Stimulated activated CD8-positive, alpha-beta memory T cell treated with anti-CD3 and anti-CD28 coated beads, Interleukin-15, amount 100 ng/mL, for 1 hour (primary cell): Measurements from ENCODE around the gene MRPL42.
A peak's percentile ranks its signal among the peaks of the same experiment; 100 is the strongest.
"Not testable (repeated sequence)": the region's sequence is repeated elsewhere in the genome, so short reads cannot be mapped to it uniquely, and the experiment has no call there.

Experiments
- DNase-seq: peaks from one replicate; pipeline ENCODE4 v3.0.0-alpha.2; 2020; ENCODE audit warnings: low read depth

Gene MRPL42

DNA sequence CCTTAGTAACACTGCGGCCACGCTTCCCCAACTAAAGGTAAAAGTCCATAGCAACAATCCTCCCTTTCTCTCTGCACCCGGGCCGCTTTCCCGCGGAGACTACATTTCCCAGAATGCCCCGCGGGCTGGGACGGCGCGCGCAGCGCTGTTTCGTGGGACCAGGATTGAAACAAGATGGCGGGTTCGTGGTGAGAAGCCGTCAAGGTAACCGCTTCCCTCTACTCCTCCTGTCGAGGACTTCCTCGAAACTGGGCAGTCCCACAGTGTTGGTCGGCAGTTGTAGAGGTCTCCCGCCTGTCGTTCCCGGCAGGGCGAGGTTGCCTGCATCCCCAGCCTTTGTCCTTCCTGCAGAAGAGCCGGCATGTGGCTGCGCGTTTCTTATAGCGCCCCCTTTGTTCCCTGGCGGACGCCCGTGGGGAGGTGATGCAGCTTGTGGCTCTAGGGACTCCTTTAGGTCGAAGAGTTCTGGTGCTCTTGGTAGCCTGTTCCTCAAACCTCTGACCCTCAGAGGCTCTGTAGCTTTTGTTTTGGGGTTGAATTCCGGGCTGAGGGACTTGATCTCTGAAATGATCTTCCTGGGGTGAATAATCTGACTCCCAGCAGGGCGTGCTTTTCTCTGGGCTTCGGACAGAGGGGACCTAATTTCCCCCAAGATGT lies at the start of gene MRPL42:
Gene MRPL42, plus strand, starts transcription at position 164 of the 657 bp plus-strand sequence. CDS start 1,772 bp downstream, outside the sequence.
- DNase-seq: peak; percentile 90

DNA sequence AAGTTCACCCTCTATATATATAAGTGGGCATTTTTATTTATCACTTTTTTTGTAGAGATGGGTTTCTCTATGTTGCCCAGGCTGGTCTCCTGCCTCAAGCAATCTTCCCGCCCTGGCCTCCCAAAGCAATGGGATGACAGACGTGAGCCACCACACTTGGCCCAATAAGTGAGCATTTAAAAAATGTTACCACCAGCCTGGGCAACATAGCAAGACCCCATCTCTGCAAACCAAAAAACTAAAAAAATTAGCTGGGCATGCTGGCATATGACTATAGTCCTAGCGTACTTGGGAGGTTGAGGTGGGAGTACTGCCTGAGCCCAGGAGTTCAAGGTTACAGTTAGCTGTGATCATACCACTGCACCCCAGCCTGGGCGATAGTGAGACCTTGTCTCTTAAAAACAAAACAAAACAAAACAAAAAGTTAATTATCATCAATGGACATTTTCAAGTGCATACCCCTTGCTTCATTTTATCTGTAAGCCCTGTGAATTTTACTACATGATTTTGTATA lies 49.3 kb upstream of the MRPL42 start:
- no peak for DNase-seq

DNA sequence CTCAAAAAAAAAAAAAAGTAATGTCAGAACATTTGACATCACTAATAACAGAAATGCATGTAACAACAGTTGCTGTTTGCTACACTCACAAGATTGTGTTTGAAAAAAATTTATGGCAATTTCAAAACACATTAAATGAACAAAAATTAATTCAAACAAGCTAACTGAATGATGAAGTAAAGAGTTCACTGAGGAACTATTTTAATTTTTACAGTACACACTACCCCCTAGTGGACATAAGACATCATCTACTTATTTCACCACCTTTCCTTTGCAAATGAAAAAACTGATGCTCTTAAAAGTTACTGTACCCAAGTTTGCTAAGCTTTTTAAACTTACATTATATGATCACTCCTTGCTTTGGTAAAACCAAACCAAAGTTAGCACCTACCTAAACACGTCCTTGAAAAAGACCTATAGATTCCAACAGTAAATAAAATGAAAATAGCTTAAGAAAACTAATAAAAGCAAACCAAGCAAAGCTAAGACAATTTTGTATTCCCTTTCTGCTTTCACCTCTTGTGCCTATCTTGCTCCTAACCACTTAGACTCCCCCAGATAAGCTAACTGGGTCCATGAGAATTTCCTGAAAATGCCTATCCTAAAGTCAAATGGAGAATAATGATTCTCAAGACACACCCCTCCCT lies 47.8 kb upstream of the MRPL42 start:
- DNase-seq: no peak

DNA sequence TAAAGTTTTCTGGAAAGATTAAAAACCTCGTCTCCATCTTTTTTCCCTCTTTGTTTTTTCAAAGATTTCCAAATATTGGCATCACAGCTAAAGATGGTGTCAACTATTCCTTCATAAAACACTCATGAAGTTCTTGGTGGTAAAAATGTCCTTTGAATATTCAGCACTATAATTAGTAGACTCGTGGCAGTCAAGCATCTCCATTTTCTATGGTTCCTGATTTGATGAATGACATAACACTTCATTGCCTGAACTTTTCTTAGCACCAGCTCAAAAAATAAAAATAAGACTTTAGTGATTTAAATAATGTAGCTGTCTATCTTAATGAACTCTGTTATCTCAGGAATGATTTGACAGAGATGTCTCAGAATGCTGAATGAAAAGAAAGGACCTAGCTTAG lies 45.3 kb upstream of the MRPL42 start:
- no peak for DNase-seq

DNA sequence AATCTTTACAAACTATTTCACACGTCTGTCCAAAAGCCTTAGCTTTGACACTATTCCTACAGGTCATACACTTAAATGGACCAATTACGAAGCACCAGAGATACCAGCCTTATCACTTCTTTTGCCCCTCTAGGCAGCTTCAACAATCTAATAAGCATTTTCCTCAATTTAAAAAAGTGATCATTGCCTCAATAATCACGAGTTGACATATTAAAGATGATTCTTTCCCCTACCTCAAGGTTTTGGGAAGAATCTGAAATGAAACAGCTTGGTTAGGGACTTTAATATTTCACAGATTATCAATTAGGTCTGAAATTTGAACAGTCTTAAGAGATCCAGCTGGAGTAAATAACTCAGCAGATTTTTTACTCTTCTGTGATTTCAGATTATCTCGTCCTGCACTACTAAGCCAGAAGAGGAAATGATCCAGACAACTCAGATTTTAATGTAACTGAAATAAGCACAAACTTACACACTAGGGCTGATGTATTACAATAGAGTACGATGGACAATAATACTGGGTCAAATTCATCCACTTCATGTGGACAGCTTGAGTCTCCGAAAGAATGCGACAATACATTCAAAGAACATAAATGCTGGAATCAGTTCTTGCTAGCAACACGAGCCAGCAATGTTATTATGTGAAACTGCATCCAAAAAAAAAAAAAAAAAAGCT lies 41.4 kb upstream of the MRPL42 start:
- no peak for DNase-seq

DNA sequence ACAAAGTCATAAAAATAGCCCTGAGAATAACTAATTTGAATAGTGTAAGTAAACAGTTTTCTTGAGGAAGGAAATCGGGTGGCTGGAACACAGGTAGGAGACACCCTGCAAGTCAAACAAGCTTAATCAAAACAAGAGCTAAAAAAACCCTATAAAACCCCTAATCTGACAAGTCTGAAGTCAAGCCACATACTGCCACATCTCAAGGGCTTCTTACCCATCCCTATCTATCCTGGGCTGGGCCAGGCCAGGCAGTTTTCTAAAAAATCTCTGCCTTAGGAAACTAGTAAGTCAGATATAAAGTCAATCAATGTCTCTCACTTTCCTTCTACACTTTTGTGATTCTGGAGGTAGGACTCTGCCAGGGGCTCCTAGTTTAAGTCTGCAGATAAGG lies 40.9 kb upstream of the MRPL42 start:
- DNase-seq: no peak

DNA sequence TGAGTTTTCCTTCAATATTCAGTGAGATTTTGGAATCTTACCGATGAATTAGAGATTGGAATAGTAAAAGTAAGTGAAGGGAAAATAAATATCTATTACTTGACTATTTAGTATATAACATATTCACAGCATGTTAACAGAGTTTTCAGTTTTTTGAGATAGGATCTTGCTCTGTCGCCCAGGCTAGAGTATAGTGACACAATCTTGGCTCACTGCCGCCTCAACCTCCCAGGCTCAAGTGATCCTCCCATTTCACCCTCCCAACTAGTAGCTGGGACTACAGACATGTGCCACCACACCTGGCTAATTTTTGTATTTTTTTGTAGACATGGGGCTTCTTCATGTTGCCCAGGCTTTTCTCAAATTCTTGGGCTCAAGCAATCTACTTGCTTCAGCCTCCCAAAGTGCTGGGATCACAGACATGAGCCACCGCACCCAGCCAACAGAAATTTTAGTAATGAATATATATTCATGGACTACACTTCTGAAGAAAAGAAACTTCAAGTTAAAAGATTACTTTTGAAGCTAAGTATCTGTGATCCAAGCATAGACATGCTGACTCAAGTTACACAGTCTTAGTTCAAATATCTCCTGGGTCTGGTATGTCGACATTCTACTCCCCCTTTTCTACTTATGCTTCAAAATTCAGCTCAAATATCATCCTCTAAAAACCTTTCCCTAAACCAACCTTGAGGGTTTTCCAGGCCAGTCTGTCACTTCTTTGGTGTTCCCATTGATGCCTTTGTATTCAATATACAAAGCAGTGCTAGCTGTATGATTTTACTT lies 39.3 kb upstream of the MRPL42 start:
- DNase-seq: no peak

DNA sequence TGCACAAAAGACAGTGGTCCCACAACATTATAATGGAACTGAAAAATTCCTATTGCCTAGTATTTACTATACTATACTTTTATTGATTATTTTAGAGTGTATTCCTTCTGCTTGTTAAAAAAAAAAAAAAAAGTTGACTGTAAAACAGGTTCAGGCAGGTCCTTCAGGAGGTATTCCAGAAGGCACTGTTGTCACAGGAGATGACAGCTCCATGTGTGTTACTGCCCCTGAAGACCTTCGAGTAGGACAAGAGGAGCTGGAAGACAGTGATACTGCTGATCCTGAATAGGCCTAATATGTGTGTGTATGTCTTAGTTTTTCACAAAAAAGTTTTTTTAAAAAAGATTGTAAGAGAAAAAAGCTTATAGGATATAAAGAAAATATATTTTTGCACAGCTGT lies 37.9 kb upstream of the MRPL42 start:
- DNase-seq: no peak

DNA sequence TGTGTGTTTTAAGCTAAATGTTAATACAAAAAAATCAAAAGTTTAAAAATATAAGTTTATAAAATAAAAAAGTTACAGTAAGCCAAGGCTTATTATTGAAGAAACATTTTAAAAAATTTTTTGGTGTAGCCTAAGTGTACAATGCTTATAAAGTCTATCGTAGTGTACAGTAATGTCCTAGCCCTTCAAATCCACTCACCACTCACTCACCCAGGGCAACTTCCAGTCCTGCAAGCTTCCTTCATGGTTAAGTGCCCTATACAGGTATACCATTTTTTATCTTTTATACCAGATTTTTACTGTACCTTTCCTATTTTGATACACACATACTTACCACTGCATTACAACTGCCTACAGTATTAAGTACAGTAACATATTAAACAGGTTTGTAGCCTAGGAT lies 37.5 kb upstream of the MRPL42 start:
- no peak for DNase-seq

DNA sequence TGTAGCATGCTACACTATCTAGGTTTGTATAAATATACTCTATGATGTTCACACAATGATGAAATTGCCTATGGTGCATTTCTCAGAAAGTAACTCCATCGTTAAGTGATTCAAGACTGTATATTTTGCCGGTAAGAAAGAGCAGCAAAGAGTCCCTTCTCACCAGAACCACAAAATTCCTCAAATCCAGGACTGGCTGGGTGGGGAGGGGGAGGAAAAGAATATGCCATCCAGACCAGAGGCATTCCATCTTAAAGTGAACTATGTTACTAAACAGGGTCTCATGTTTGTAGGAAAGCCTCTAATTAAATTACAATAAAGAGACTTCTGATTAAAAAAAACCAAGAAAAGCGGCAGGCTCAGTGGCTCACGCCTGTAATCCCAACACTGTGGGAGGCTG lies 37.0 kb upstream of the MRPL42 start:
- DNase-seq: no peak

DNA sequence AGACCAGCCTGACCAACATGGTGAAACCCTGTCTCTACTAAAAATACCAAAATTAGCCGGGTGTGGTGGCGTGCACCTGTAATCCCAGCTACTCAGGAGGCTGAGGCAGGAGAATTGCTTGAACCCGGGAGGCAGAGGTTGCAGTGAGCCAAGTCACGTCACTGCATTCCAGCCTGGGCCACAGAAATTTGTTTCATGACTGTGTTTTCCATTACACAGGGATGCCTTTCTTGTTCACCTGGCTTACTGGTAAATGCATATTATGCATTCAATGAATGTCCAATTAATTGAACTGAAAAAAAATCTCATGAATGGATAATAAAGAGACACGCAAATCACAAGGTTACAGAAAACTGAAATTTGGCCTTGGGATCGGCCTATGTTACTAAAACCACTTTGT lies 35.3 kb upstream of the MRPL42 start:
- not testable (repeated sequence) for DNase-seq

DNA sequence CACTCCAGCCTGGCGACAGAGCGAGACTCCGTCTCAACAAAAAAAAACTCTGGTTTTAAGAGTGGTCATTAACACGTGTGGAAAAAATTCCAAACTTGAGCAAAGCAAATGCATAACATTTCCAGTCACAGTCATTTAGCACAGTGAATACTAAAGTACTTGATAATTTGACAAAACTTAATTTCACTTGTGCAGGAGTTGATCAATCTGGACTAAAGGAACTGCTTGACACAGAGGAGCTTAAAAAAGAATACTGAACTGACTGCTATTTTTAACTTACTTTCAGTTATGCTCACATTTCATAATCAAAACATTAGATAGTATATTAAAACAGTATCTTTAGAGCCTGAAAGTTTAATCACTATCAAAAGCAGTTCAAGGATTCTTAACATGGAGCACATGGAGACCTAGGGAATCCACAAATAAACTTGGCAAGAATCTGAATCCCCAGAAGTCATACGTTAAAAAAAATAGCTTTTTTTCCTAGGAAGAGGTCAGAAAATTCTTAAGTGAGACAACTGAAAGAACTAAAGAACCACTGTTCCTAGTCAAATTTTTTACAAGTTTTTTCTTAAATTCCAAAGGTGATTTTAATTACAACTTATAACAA lies 33.0 kb upstream of the MRPL42 start:
- no peak for DNase-seq

DNA sequence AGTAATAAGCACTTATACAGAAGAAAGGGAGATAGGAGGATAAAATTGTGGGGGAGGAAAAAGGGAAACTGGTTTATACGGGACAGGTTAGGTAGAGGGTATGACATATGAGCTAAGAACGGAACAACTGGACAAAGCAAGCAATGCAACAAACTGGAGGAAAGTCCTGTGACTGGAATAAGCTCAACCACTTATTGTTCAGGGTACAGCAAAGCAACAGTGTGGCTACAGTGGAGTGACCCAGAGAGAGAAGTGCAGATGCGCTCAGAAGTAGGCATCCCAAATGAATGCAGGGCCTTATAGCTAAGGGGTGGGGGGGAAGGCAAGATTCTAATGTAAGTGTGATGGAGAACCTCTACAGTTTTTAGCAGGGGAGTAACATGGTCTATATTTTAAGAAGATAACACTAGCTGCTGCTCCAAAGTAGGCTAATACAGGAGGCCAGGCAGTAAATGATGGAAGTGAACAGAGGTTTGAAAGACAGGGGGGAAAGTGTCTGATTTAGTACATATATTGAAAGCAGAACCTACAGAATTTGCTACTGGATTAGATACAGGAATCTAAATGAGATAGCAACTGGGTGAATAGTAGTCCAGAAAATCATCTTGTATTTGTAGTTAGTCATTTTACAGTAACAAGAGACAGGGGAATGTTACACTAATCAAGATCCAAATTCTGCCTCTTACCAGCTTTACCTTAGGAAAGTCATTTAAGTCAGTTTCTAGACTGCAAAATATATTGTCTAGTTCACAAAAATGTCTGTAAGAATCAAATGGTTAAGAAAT lies 28.9 kb upstream of the MRPL42 start:
- no peak for DNase-seq

DNA sequence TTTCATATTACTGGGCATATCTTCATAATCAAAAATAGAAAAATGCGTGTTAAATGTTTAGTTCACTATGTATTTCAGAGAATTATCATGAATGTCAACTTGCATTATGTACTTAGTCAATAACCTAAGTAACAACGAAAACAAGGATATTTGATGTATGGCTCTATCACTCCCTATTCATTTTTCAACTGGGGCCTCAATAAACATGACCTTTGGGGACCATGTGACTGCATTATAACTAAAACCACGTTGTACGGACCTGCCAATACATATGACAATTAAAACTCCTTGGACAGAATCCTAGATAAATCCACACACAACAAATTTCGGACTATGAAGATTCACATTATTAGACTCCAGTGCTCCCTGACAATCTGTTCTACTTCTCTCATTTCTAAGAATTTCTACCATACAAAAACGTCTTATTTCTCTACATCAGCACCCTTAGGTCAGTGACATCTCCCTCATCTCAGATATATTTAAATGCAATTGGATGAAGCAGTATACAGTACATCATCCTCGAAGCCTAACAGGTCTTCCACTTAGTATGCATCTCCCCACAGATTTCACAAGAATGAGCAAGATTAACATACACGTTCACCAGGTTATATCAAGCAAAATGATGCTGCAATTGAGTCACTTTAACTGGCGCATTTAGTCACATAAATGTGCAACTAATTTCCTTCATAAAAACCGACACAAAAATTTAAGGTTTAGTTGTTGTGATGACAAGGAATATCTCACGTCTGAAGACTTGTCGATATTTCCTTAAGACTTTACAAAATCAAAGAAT lies 27.1 kb upstream of the MRPL42 start:
- DNase-seq: no peak

DNA sequence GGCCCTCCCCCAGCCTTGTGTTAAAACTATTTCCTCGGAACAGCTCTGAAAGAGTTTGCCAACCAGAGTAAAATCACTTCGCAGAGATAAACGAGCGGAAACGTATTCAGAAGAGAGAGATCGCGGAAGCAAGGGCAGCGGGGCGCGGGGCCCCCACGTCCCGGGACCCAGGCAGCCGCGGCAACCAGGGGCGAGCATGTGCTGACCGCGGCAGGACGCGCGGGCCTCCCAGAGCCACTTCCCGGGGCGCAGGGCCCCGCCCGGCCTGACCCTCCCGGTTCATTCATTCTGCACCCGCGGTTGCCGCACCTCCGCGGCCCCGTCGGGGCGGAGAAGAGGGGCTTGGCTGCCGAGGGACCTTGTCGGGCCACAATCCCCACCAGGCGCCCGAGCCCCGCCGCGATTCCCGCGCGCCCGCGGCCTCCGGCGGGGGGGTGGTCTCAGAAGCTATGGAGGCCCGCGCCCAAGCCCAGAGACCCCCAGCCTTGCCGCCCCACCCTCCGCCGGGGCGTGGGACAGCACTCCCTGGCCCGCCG lies 26.2 kb upstream of the MRPL42 start:
- no peak for DNase-seq

DNA sequence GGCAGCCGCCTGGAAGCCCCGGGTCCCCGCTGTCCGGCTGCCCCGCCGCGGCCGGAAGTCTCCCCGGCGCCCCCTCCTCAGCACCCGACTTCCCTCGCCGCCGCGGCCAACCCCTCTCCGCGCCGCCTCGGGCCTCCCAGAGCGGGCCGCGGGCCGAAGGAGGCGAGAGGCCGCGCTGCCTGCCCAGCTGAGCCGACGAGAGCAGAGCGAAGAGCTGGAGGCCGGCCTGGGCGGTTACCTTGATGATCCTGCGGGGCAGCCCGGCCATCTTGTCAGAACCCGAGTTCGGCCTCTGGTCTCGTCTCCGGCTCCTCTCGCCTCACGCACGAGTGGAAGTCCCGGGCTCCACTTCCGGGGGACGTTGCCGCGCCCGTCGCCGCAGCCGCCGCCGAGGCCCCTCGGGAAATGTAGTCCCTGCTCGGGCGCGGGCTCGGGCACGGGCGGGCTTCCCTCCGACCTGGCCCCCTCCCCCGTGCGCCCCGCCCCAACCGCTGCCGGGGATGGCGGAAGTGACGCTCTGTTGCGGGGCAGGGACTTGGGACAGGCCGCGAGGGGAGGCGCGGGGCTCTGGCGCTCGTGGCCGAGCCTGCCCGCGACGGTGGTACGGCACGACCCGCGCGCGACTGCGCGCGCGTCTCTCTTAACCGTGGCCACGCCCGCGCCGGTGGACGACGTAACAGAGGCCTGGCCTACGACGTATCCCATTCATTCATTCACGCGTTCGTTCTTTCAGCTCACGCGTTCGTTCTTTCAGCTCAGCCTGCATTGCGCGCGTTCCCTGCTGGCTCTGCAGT lies 25.5 kb upstream of the MRPL42 start, which contains the start of gene UBE2N:
Gene UBE2N, minus strand, starts transcription at position 331 of the 794 bp plus-strand sequence. Its CDS starts 63 bp downstream, at position 268.
- DNase-seq: peak; percentile 89

DNA sequence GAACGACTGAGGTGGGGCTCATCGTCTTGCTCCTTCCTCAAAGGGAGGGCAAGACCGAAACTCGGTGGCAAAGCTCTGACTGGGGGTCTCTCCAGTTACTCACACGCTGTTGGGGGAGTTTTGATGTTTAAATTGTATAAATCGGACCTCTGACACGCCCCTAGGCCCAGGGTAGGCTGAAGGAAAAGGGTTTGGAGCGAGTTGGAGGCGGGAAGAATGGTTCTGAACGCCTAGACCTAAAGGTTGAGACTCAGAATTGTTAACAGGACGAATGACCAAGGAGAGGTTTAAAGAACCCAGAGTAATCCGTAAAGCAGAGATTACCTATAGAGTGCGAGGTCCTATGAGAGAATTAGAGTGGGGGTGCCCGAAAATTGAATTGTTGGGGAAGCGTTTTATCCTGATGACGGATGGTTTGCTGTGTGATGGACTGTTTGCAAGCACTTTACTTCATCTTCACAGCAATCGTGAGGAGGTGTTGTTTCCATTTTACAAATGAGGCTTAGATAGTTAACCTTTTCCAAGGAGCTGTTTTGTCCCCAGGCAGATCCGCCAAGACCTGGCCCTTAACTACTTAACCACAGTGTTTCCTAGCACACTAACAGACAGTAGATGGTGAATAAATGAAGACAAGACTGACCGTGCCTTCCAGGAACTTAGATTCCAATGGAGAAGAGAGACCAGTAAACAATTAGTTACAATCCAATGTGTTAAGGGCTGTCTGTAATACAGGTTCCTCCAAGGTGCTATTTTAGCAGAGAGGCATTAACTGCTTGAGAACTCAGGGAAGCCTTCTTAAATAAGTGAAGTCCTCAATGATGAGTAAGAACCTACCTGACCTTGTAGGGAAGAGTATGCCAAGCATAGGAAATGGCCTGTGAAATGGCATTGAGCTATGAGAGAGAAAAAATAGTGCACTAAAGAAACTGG lies 24.6 kb upstream of the MRPL42 start:
- DNase-seq: no peak

DNA sequence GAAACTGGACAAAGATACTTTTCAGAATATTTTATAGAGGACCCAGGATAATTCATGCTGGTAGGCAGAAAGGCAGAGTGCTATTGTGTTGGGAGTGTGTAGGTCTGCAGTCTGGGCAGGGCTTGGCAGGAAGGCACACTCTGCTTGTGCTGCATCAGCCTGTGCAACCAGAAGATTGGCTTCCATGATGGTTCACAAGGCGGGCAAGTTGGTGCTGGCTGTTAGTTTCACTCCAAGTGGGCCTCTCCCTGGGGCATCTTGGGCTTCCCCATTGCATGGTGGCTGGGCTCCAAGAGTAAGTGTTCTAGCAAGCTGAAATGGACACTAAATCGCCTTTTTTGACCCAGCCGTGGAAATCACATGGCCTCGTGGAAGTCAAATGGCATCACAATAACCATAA lies 23.7 kb upstream of the MRPL42 start:
- no peak for DNase-seq
